Prostate gland (tissue), 2 donors: ENCODE results near the gene JADE1.

ENCODE experiments used
- POLR2A ChIP-seq: fragments of 450-650 bp; IDR thresholded peaks from one replicate; pipeline ENCODE4 v1.6.1; 2016; ENCODE audit warnings: antibody characterized with exemption, mild to moderate bottlenecking
- POLR2AphosphoS5 ChIP-seq: sonication (generic); formaldehyde crosslinking; IDR thresholded peaks from one replicate; pipeline ENCODE4 v1.6.1; 2017; ENCODE audit warnings: antibody characterized with exemption
- TF ChIP-seq, protein P1 (sequence below), 4 experiments: fragments of 200-600 bp in 2 of 4; fragments of 450-650 bp in 2 of 4; sonication (generic) in 2 of 4; IDR thresholded peaks; 1 replicate in 3 of 4; 2 replicates in 1 of 4; pipeline ENCODE4 v1.5.1; 2016 to 2019; ENCODE audit warnings: antibody characterized with exemption in 4 of 4, mild to moderate bottlenecking in 2 of 4, moderate library complexity in 2 of 4

DNA sequence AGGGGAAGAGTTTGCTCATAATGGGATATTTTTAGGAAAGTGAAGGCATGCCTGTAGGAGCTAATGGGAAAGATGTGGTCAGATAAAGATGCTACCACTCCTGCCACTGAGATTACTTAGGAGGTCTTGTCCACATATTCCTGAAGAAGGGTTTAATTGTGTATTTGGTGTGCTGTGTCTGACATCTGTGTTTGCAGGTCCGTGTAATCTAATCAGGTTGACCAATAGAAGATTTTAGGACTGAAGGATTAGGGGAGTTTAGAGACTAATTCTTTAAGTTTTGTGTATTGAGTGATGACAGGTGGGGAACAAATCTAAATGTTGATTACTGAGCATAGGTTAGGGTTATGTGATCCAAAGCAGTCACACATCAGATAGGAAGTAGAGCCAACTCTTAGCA is 57.2 kb downstream of the JADE1 start:
- TF ChIP-seq, protein P1, sequence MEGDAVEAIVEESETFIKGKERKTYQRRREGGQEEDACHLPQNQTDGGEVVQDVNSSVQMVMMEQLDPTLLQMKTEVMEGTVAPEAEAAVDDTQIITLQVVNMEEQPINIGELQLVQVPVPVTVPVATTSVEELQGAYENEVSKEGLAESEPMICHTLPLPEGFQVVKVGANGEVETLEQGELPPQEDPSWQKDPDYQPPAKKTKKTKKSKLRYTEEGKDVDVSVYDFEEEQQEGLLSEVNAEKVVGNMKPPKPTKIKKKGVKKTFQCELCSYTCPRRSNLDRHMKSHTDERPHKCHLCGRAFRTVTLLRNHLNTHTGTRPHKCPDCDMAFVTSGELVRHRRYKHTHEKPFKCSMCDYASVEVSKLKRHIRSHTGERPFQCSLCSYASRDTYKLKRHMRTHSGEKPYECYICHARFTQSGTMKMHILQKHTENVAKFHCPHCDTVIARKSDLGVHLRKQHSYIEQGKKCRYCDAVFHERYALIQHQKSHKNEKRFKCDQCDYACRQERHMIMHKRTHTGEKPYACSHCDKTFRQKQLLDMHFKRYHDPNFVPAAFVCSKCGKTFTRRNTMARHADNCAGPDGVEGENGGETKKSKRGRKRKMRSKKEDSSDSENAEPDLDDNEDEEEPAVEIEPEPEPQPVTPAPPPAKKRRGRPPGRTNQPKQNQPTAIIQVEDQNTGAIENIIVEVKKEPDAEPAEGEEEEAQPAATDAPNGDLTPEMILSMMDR (IDR thresholded peaks at IDR 0.05) = no peak
- TF ChIP-seq POLR2A (no peak), POLR2AphosphoS5 (no peak)
